ENCODE measurements around the gene CYTH3.

- no peak for TF ChIP-seq POLR2A (IDR thresholded peaks at IDR 0.05; ENCODE audit: low read depth, low read length)
- no peak for TF ChIP-seq TAF1 (IDR thresholded peaks at IDR 0.05; ENCODE audit: low read depth, low read length)
- TF ChIP-seq POLR2AphosphoS5 (IDR thresholded peaks at IDR 0.05; ENCODE audit: low read depth, low read length): no peak
- TF ChIP-seq SPI1 (IDR thresholded peaks at IDR 0.05; ENCODE audit: low read depth, low read length): no peak
- no peak for TF ChIP-seq PAX5 (IDR thresholded peaks at IDR 0.05; ENCODE audit: insufficient read depth, low read length, severe bottlenecking)
Measured at GRCh38 chr7:6316226-6316625, 43.8 kb upstream of the CYTH3 start.
